GM19438 (cell line): ENCODE measurements around the gene AKIRIN1.
"Not testable (repeated sequence)": the region's sequence is repeated elsewhere in the genome, so short reads cannot be mapped to it uniquely, and the experiment has no call there.

Experiments
- ATAC-seq: cut with Tn5 transposase; IDR thresholded peaks from one replicate; pipeline ENCODE4 v1.9.1; 2021; ENCODE audit warnings: low read depth; ENCODE audit not compliant: unreplicated experiment

AKIRIN1 gene

GRCh38 chr1:38994196-38994595 is 3.1 kb downstream of the AKIRIN1 start:
- ATAC-seq, result no peak

GRCh38 chr1:38997034-38997900 is 6.2 kb downstream of the AKIRIN1 start:
- ATAC-seq, result no peak

- ATAC-seq, result no peak
These were observed 6.8 kb downstream of the AKIRIN1 start for GRCh38 chr1:38997901-38998190.

- ATAC-seq, result no peak
These were observed 10.7 kb downstream of the AKIRIN1 start for GRCh38 chr1:39001516-39002421.

GRCh38 chr1:39003281-39003680 is 12.2 kb downstream of the AKIRIN1 start:
- no peak for ATAC-seq

GRCh38 chr1:39003794-39004193 is 12.7 kb downstream of the AKIRIN1 start:
- ATAC-seq, result no peak

GRCh38 chr1:39006287-39006686 is 15.2 kb downstream of the AKIRIN1 start:
- ATAC-seq, result no peak

GRCh38 chr1:39006726-39007645 is 15.9 kb downstream of the AKIRIN1 start:
- ATAC-seq, result no peak

- ATAC-seq, result not testable (repeated sequence)
These were observed 23.9 kb downstream of the AKIRIN1 start for GRCh38 chr1:39014956-39015355.

GRCh38 chr1:39016604-39017171 is 25.6 kb downstream of the AKIRIN1 start:
- ATAC-seq, result no peak

GRCh38 chr1:39017266-39017665 is 26.2 kb downstream of the AKIRIN1 start:
- ATAC-seq, result no peak

GRCh38 chr1:39020494-39020893 is 29.4 kb downstream of the AKIRIN1 start:
- not testable (repeated sequence) for ATAC-seq

- no peak for ATAC-seq
These were observed 30.4 kb downstream of the AKIRIN1 start for GRCh38 chr1:39021426-39021825.

GRCh38 chr1:39023140-39023539 is 32.1 kb downstream of the AKIRIN1 start:
- ATAC-seq, result no peak

GRCh38 chr1:39026051-39026865 is 35.2 kb downstream of the AKIRIN1 start, which contains the start of gene NDUFS5:
TSS of gene NDUFS5 (plus strand) at chr1:39026350. CDS start at chr1:39028725, 2,375 bp downstream.
- ATAC-seq, result peak; percentile 81

GRCh38 chr1:39026866-39027507 is 35.9 kb downstream of the AKIRIN1 start:
- no peak for ATAC-seq

- ATAC-seq, result no peak
These were observed 43.1 kb downstream of the AKIRIN1 start for GRCh38 chr1:39034114-39034654.

- no peak for ATAC-seq
These were observed 45.6 kb downstream of the AKIRIN1 start for GRCh38 chr1:39036678-39037077.
